GM06990 (cell line): ENCODE results near the gene XYLT2.

Source experiments
- DNase-seq: peaks from one replicate; pipeline ENCODE4 v3.0.0-alpha.2; 2011; ENCODE audit not compliant: insufficient read length; ENCODE audit errors: extremely low read depth
- H3K27me3 ChIP-seq: replicated peaks from 2 replicates; pipeline ENCODE4 v1.6.0; 2011; ENCODE audit warnings: low read length; ENCODE audit not compliant: control insufficient read depth, insufficient read depth
- H3K36me3 ChIP-seq: 2 replicates; pipeline ENCODE4 v1.5.1; 2011; ENCODE audit warnings: low read length; ENCODE audit not compliant: control insufficient read depth, insufficient read depth
- H3K4me3 ChIP-seq: replicated peaks from 2 replicates; pipeline ENCODE4 v1.5.1; 2011; ENCODE audit warnings: low read depth, mild to moderate bottlenecking, control low read depth, low read length
- TF ChIP-seq, protein P1 (sequence below): IDR thresholded peaks from 2 replicates; pipeline ENCODE4 v1.5.1; 2011; ENCODE audit warnings: low read length, control low read depth, mild to moderate bottlenecking, inconsistent platforms; ENCODE audit not compliant: insufficient read depth, poor library complexity, severe bottlenecking

XYLT2 gene

GRCh38 chr17:50379351-50380132 is 33.6 kb downstream of the XYLT2 start:
- TF ChIP-seq, protein P1, sequence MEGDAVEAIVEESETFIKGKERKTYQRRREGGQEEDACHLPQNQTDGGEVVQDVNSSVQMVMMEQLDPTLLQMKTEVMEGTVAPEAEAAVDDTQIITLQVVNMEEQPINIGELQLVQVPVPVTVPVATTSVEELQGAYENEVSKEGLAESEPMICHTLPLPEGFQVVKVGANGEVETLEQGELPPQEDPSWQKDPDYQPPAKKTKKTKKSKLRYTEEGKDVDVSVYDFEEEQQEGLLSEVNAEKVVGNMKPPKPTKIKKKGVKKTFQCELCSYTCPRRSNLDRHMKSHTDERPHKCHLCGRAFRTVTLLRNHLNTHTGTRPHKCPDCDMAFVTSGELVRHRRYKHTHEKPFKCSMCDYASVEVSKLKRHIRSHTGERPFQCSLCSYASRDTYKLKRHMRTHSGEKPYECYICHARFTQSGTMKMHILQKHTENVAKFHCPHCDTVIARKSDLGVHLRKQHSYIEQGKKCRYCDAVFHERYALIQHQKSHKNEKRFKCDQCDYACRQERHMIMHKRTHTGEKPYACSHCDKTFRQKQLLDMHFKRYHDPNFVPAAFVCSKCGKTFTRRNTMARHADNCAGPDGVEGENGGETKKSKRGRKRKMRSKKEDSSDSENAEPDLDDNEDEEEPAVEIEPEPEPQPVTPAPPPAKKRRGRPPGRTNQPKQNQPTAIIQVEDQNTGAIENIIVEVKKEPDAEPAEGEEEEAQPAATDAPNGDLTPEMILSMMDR: no peak
- no peak overlapping the region for H3K4me3 ChIP-seq
- H3K27me3 ChIP-seq: no peaks in the 10 kb centered on the region
- DNase-seq: no peak
- peaks cover 31% of the 10 kb centered on the region for H3K36me3 ChIP-seq

- DNase-seq: no peak
- Histone ChIP-seq H3K27me3 (no peaks in the 10 kb centered on the region), H3K36me3 (peaks cover 40% of the 10 kb centered on the region), H3K4me3 (no peak overlapping the region)
- TF ChIP-seq, protein P1: peak; percentile 6
These were observed 34.7 kb downstream of the XYLT2 start for GRCh38 chr17:50380369-50381259.

DNA sequence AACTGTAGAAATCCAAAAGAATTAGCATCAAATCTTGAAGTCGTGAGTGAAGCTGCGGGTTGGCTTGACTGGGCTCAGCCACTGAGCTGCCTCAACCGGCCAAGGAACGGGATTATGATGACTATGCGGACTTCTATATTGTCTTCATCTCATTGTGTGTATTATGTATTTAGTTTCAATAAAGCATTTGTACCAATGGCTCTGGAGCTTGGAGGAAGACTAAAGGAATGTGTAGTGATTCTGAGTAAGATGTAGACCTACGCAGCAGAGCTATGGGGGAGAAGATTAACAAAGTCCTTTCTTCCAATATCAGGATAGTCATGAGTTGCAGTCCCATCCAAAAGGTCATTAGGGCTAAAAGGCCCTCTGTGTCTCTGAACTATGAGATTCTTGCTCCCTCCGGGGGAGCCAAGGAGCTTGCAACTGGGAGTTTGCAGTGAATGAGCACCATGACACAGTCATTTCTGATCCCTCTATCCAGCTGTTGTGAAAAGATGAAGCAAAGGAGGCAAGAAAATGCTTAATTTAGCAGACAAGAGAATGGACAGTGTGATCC is 35.4 kb downstream of the XYLT2 start:
- no peak for DNase-seq
- H3K27me3 ChIP-seq: no peaks in the 10 kb centered on the region
- peaks cover 42% of the 10 kb centered on the region for H3K36me3 ChIP-seq
- TF ChIP-seq, protein P1: no peak
- no peak overlapping the region for H3K4me3 ChIP-seq

- H3K36me3 ChIP-seq: peaks cover 45% of the 10 kb centered on the region
- TF ChIP-seq, protein P1: no peak
- no peaks in the 10 kb centered on the region for H3K27me3 ChIP-seq
- H3K4me3 ChIP-seq: no peak overlapping the region
- no peak for DNase-seq
These were observed 36.0 kb downstream of the XYLT2 start for GRCh38 chr17:50381920-50382319.

- peaks cover 52% of the 10 kb centered on the region for H3K36me3 ChIP-seq
- DNase-seq: no peak
- no peak overlapping the region for H3K4me3 ChIP-seq
- TF ChIP-seq, protein P1: no peak
- no peaks in the 10 kb centered on the region for H3K27me3 ChIP-seq
These were observed 37.0 kb downstream of the XYLT2 start for GRCh38 chr17:50382931-50383330.
